Testis (tissue), 3 donors: ENCODE data around the gene PDLIM7. TPM values are rescaled to one million over a fixed set of nuclear protein-coding genes. Genes with fewer than 3 reads are reported as not detected.
"Not testable (repeated sequence)": the region's sequence is repeated elsewhere in the genome, so short reads cannot be mapped to it uniquely, and the experiment has no call there.

ENCODE experiments used
- DNase-seq: peaks from one replicate; pipeline ENCODE4 v3.0.0-alpha.2; 2019
- H3K27ac ChIP-seq, 2 donors: fragments of 200-600 bp; sonication (generic); one replicate each; pipeline ENCODE4 v1.5.1; 2019
- H3K27me3 ChIP-seq: fragments of 200-600 bp; sonication (generic); one replicate; pipeline ENCODE4 v1.5.1; 2019
- H3K36me3 ChIP-seq: fragments of 200-600 bp; sonication (generic); one replicate; pipeline ENCODE4 v1.5.1; 2017; ENCODE audit warnings: low read depth; ENCODE audit errors: missing control alignments
- H3K4me1 ChIP-seq: fragments of 200-600 bp; sonication (generic); one replicate; pipeline ENCODE4 v1.5.1; 2019
- H3K4me3 ChIP-seq, 2 donors: fragments of 200-600 bp; sonication (generic); one replicate each; pipeline ENCODE4 v1.5.1; 2017 to 2019
- H3K9me3 ChIP-seq: fragments of 200-600 bp; sonication (generic); one replicate; pipeline ENCODE4 v1.5.1; 2017
- CTCF ChIP-seq, 3 experiments: fragments of 450-650 bp in 2 of 3; fragments of 200-600 bp in 1 of 3; sonication (generic) in 1 of 3; IDR thresholded peaks; one replicate each; pipeline ENCODE4 v1.5.1; 2016 to 2019; ENCODE audit warnings: antibody characterized with exemption in 3 of 3, mild to moderate bottlenecking in 2 of 3, moderate library complexity in 1 of 3
- POLR2A ChIP-seq: fragments of 450-650 bp; IDR thresholded peaks from one replicate; pipeline ENCODE4 v1.6.1; 2017; ENCODE audit warnings: antibody characterized with exemption, mild to moderate bottlenecking, moderate library complexity
- WGBS, 2 donors: methylation state at CpG; one replicate each; pipeline ENCODE4 v1.1.5; 2018; 5-methylcytosine and 5-hydroxymethylcytosine counted together
- intact Hi-C: fragments of 100-400 bp; cut with DNase I; formaldehyde crosslinking; loops from one replicate; pipeline ENCODE4 v1.15.1; 2023; ENCODE audit warnings: low total_unique reads
- polyA plus RNA-seq: library from polyadenylated mRNA; stranded (reverse); fragments of 350-450 nt; fragmentation: Illumina TruSeq; extraction: RNeasy Lipid Tissue Mini Kit (QIAGEN cat#74804); gene quantifications from one replicate; pipeline ENCODE4 v1.2.3, GENCODE V29; 2014; ENCODE audit warnings: low read depth, low replicate concordance; ENCODE audit not compliant: insufficient read depth
- total RNA-seq, 2 donors: library from RNA; depleted of rRNA; stranded (reverse); fragments of >200 nt; gene quantifications; one replicate each; pipeline ENCODE4 v1.2.3, GENCODE V29; 2016

Gene PDLIM7
- total and polyA plus RNA-seq, 3 donors from 2014 or later: 72.2 to 118 (median 90.5) TPM

GRCh38 chr5:177535125-177535524 lies 37.7 kb upstream of the PDLIM7 start:
- Histone ChIP-seq H3K36me3 (no peaks in the 10 kb centered on the region), H3K27me3 (no peaks in the 10 kb centered on the region), H3K4me1 (peaks cover 31% of the 10 kb centered on the region), H3K27ac (no peak overlapping the region), H3K4me3 (no peak overlapping the region), H3K9me3 (no peaks in the 10 kb centered on the region)
- intact Hi-C loops: no loop called here
- DNase-seq: no peak
- TF ChIP-seq POLR2A (no peak), CTCF (IDR thresholded peaks at IDR 0.05) (no peak)
- 87 to 97% methylated on average over 7 of the region's 7 CpGs for WGBS, 2 donors

DNA sequence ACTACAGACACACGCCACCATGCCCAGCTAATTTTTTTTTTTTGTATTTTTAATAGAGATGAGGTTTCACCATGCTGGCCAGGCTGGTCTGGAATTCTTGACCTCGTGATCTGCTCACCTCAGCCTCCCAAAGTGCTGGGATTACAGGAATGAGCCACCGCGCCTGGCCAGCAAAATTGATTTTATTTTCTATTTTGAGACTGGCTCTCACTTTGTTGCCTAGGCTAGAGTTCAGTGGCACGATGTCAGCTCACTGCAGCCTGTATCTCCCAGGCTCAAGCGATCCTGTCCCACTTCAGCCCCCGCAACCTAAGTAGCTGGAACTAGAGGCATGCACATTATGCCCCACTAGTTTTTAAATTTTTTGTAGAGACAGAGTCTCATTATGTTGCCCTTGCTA lies 37.0 kb upstream of the PDLIM7 start:
- not testable (repeated sequence) for H3K36me3 ChIP-seq, H3K27ac ChIP-seq

GRCh38 chr5:177531209-177531940 lies 34.0 kb upstream of the PDLIM7 start:
- H3K27ac ChIP-seq: no peak overlapping the region
- H3K36me3 ChIP-seq: no peaks in the 10 kb centered on the region
- H3K4me1 ChIP-seq: peaks cover 12% of the 10 kb centered on the region
- no peak for DNase-seq
- intact Hi-C loops: no loop called here
- no peaks in the 10 kb centered on the region for H3K27me3 ChIP-seq
- no peak for TF ChIP-seq POLR2A
- TF ChIP-seq CTCF (IDR thresholded peaks at IDR 0.05): no peak
- 86 to 89% methylated on average over 8 to 27 of the region's 27 CpGs for WGBS, 2 donors
- no peaks in the 10 kb centered on the region for H3K9me3 ChIP-seq
- no peak overlapping the region for H3K4me3 ChIP-seq

More for the DNA sequence above, 37.0 kb upstream of the PDLIM7 start:
- WGBS, 2 donors: 92 to 96% methylated on average over 7 of the region's 7 CpGs
- DNase-seq, H3K9me3 ChIP-seq, intact Hi-C loops, H3K27me3 ChIP-seq, H3K4me3 ChIP-seq: not testable (repeated sequence)
- H3K4me1 ChIP-seq: peaks cover 32% of the 10 kb centered on the region

- no peak overlapping the region for H3K27ac ChIP-seq
- H3K27me3 ChIP-seq: no peaks in the 10 kb centered on the region
- no peak overlapping the region for H3K4me3 ChIP-seq
- no peak for DNase-seq
- H3K36me3 ChIP-seq: no peaks in the 10 kb centered on the region
- H3K4me1 ChIP-seq: peaks cover 8% of the 10 kb centered on the region
- intact Hi-C loops: no loop called here
- WGBS, 2 donors: 54 to 75% methylated on average over 2 to 3 of the region's 3 CpGs
- H3K9me3 ChIP-seq: no peaks in the 10 kb centered on the region
- TF ChIP-seq CTCF (IDR thresholded peaks at IDR 0.05) (no peak), POLR2A (no peak)
Observed at GRCh38 chr5:177530638-177531037, 33.2 kb upstream of the PDLIM7 start.

GRCh38 chr5:177529247-177530203 lies 32.1 kb upstream of the PDLIM7 start:
- peaks cover 8% of the 10 kb centered on the region for H3K4me1 ChIP-seq
- no peak overlapping the region for H3K4me3 ChIP-seq
- no peaks in the 10 kb centered on the region for H3K36me3 ChIP-seq
- WGBS, 2 donors: 61 to 68% methylated on average over 9 to 12 of the region's 12 CpGs
- H3K27me3 ChIP-seq: no peaks in the 10 kb centered on the region
- no peaks in the 10 kb centered on the region for H3K9me3 ChIP-seq
- no peak overlapping the region for H3K27ac ChIP-seq
- DNase-seq: no peak
- no peak for TF ChIP-seq CTCF (IDR thresholded peaks at IDR 0.05)
- TF ChIP-seq POLR2A: no peak
- intact Hi-C loops: no loop called here
